ENCODE results near the gene PARP4.

Gene PARP4

GRCh38 chr13:24528816-24529398 lies 16.3 kb upstream of the PARP4 start:
- CTCF ChIA-PET, result interaction anchor here (0.6 kb wide), 1 partner anchor 440 kb away, joined by 4 read pairs; no protein-coding TSS in a partner anchor
- Histone ChIP-seq H3K4me3 (ENCODE audit: low read depth, low read length) (no peak overlapping the region), H3K4me1 (ENCODE audit: control insufficient read depth, insufficient read depth, low read length) (no peaks in the 10 kb centered on the region), H3K27ac (ENCODE audit: extremely low read depth, low read depth, low read length) (no peak overlapping the region), H3K36me3 (ENCODE audit: control insufficient read depth in 2 of 2, insufficient read depth in 1 of 2, low read length in 2 of 2) (no peaks in the 10 kb centered on the region), H3K9me3 (ENCODE audit: control insufficient read depth, insufficient read depth, low read depth, low read length) (no peaks in the 10 kb centered on the region)
- POLR2A ChIA-PET, result interaction anchor here (0.5 kb wide), 1 partner anchor 161 kb away, joined by 3 read pairs; no protein-coding TSS in a partner anchor
- TF ChIP-seq ZNF792 (tag by site-specific recombination; IDR thresholded peaks at IDR 0.05) (no peak), PRDM4 (tag by site-specific recombination; IDR thresholded peaks at IDR 0.05) (no peak), ZNF292 (tag by site-specific recombination; IDR thresholded peaks at IDR 0.05; ENCODE audit: borderline replicate concordance, low read depth) (no peak), ZNF324 (tag by site-specific recombination; IDR thresholded peaks at IDR 0.05) (no peak), ZNF639 (tag by site-specific recombination; IDR thresholded peaks at IDR 0.05) (no peak), ZNF843 (tag by site-specific recombination; IDR thresholded peaks at IDR 0.05) (no peak), ZNF10 (tag by site-specific recombination; IDR thresholded peaks at IDR 0.05) (no peak)

- TF ChIP-seq KLF1 (tag by site-specific recombination; IDR thresholded peaks at IDR 0.05), result no peak
- no peak for TF ChIP-seq FEZF1 (tag by site-specific recombination; IDR thresholded peaks at IDR 0.05)
- TF ChIP-seq ZNF221 (tag by site-specific recombination; IDR thresholded peaks at IDR 0.05; ENCODE audit: borderline replicate concordance), result no peak
- TF ChIP-seq ZBTB26 (tag by site-specific recombination; optimal IDR thresholded peaks at IDR 0.05), result no peak
- no peak for TF ChIP-seq ZNF514 (tag by site-specific recombination; IDR thresholded peaks at IDR 0.05)
- CTCF ChIA-PET, result no interaction called here
- no peak overlapping the region for H3K27ac ChIP-seq (ENCODE audit: extremely low read depth, low read depth, low read length)
- H3K36me3 ChIP-seq (ENCODE audit: control insufficient read depth in 2 of 2, insufficient read depth in 1 of 2, low read length in 2 of 2), result no peaks in the 10 kb centered on the region
- H3K4me1 ChIP-seq (ENCODE audit: control insufficient read depth, insufficient read depth, low read length), result no peaks in the 10 kb centered on the region
- no peaks in the 10 kb centered on the region for H3K9me3 ChIP-seq (ENCODE audit: control insufficient read depth, insufficient read depth, low read depth, low read length)
- no peak overlapping the region for H3K4me3 ChIP-seq (ENCODE audit: low read depth, low read length)
- POLR2A ChIA-PET, result no interaction called here
These were observed 14.7 kb upstream of the PARP4 start for GRCh38 chr13:24527266-24527775.

- POLR2A ChIA-PET, result no interaction called here
- TF ChIP-seq ZEB2 (tag by site-specific recombination; IDR thresholded peaks at IDR 0.05) (no peak), ZNF211 (tag by site-specific recombination; IDR thresholded peaks at IDR 0.05; ENCODE audit: low read depth) (no peak), ZBTB6 (tag by site-specific recombination; IDR thresholded peaks at IDR 0.05) (no peak), ZBTB1 (tag by site-specific recombination; IDR thresholded peaks at IDR 0.05) (no peak), ZNF549 (tag by site-specific recombination; IDR thresholded peaks at IDR 0.05) (no peak), PRDM4 (tag by site-specific recombination; IDR thresholded peaks at IDR 0.05) (no peak), ZBTB21 (tag by site-specific recombination; IDR thresholded peaks at IDR 0.05) (no peak), YY2 (tag by site-specific recombination; IDR thresholded peaks at IDR 0.05) (no peak), ZNF10 (tag by site-specific recombination; IDR thresholded peaks at IDR 0.05) (no peak), ZNF121 (tag by site-specific recombination; IDR thresholded peaks at IDR 0.05) (no peak), ZNF623 (tag by site-specific recombination; IDR thresholded peaks at IDR 0.05) (no peak)
- no peak overlapping the region for H3K4me3 ChIP-seq (ENCODE audit: low read depth, low read length)
- H3K9me3 ChIP-seq (ENCODE audit: control insufficient read depth, insufficient read depth, low read depth, low read length), result no peaks in the 10 kb centered on the region
- H3K27ac ChIP-seq (ENCODE audit: extremely low read depth, low read depth, low read length), result no peak overlapping the region
- H3K4me1 ChIP-seq (ENCODE audit: control insufficient read depth, insufficient read depth, low read length), result no peaks in the 10 kb centered on the region
- H3K36me3 ChIP-seq (ENCODE audit: control insufficient read depth in 2 of 2, insufficient read depth in 1 of 2, low read length in 2 of 2), result no peaks in the 10 kb centered on the region
- CTCF ChIA-PET, result no interaction called here
These were observed 8.2 kb upstream of the PARP4 start for GRCh38 chr13:24520733-24521132.
